HG02763 (cell line): ENCODE results near the gene TMEM120B.

Experiments used
- ATAC-seq: cut with Tn5 transposase; IDR thresholded peaks from one replicate; pipeline ENCODE4 v1.9.1; 2021; ENCODE audit warnings: mild to moderate bottlenecking, moderate library complexity; ENCODE audit not compliant: unreplicated experiment

TMEM120B gene

GRCh38 chr12:121829250-121829918 is 116.8 kb downstream of the TMEM120B start:
- no peak for ATAC-seq

GRCh38 chr12:121830134-121830533 is 117.6 kb downstream of the TMEM120B start:
- no peak for ATAC-seq

GRCh38 chr12:121830588-121831265 is 118.2 kb downstream of the TMEM120B start:
- no peak for ATAC-seq
